NCI-H446 (cell line): ENCODE measurements around the gene NDC80.
"Not testable (repeated sequence)": the region's sequence is repeated elsewhere in the genome, so short reads cannot be mapped to it uniquely, and the experiment has no call there.

Experiments
- DNase-seq, 2 experiments: peaks; one replicate each; lab custom pipeline; 2025; lab: John Stamatoyannopoulos, UW

Gene NDC80

DNA sequence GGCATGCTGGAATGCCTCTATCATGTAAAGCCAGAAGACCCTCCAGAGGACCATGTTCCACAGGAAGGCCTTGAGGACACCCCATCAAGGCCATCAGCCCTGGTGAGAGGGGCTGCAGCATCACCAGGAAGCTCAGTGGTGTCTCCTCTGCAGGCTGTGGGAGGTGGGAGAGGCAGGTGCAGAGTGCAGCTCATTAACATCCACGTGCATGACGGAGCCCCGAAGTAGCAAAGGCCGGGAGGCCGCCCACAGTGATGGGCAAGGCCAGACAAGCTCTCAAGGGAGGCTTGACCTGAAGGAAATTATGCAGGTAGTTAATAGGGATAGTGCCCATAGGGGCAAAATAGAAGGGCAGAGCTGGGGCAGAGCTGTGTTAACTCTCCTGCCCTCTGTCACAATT is 53.9 kb downstream of the NDC80 start:
- DNase-seq, result no peak

DNA sequence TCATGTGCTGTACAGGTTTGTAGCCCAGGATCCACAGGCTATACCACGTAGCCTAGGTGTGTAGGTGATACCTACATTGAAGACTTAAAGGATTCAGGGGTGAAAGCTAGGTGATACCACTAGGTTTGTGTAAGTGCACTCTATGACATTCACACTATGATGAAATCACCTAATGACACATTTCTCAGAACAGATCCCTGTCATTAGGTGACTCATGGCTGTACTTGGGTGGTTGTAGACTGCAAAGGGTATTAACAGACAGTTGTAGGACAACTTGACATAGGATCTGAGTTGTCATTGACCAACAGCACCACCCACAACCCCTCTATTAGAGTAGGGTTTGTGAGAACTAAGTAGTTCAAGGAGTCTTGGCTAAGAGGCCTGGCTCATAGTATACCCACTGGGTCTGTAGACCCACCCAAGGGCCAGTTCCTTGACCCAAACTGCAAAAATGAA is 56.5 kb downstream of the NDC80 start:
- DNase-seq, result no peak

DNA sequence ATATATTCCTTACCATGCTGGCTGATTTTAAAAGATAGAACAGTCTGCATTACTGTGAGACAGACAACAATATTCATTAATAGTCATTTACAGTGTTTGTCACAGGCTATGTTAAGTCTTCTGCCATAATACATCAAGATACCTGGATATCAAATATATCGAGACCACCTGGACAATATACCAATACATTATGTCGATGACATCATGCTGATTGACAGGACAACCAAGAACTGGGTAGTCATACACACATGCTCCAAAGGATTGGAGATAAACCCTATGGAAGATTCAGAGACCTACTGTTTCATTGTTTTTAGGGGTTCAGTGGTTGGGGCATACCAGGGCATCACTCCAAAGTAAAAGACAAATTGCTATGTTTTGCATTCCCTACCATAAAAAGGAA is 57.6 kb downstream of the NDC80 start:
- DNase-seq, result no peak

- no peak for DNase-seq
These were observed 64.2 kb downstream of the NDC80 start for GRCh38 chr18:2635586-2635985.

DNA sequence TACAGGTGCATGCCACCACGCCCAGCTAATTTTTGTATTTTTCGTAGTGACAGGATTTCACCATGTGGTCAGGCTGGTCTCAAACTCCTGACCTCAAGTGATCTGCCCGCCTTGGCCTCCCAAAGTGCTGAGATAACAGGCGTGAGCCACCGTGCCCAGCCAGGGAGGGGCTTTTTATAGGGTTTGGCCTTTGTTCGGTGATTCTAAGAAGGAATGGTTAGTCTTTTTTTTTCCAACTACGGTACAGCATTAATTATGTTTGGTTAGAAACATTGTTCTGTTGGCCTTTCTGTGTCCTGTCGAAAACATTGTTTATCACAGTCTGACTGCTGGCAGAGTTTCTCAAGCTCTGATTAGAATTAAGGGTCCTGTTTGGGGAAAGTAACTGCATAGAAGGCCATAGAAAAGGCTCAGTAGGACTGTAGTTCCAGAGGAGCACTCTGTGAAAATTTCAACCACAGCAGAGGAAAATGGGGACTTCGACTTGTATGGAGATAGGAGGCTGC is 64.8 kb downstream of the NDC80 start:
- DNase-seq, result no peak

- no peak for DNase-seq
These were observed 70.3 kb downstream of the NDC80 start for GRCh38 chr18:2641638-2642037.

DNA sequence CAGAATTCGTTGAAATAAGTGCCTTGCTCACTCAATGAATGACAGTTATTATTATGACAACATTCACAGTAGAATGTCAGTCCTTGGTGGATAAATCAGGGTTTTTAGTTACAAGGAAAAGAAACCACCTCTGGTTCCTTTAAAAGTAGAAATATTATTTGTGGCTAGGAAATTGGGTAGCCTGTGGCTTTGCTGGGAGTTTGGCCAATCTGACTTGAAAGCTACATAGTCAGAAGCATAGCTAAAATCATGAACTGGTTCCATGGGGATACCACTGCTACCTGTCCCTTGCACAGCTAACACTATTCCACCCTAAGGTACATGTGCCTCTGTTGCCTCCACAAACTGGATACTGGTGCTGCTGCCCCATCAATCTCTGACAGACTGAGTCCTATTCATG is 71.4 kb downstream of the NDC80 start:
- DNase-seq, result no peak

- no peak for DNase-seq
These were observed 73.2 kb downstream of the NDC80 start for GRCh38 chr18:2644535-2644934.

DNA sequence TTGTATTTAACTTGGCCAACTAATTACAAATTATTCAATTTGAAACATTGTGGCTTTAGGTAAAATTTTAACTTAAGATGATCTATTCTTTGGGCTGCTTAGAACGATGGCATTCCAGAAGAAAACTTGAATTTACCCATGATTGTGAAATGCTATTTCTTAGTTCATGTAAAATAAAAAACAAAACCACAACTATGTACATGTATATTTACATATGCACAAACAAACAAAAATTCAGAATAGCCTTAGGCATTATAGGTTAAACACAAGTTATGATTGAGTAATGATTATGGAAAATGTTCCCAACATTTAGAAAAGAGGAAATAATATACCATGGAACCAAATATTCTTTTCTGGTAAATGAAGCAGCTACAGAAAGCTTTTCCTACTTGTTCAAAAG is 80.6 kb downstream of the NDC80 start:
- DNase-seq, result no peak

DNA sequence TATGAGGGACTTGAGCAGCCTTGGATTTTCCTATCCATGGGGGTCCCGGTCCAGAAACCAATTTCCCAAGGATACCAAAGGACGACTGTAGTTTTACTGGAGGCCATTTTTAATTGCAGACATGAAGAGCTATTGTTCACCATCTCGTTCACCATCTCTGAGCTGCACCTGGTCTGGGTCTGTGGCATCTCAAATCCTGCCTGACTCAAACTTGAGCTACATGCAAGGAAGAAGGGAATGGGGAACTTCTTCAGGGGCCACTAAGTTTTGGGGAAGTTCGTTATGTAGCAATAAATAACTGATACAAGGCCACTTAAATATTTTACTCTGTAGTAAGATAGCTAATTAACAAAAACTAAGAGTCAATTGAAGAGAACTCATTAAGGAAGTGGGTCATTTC is 82.1 kb downstream of the NDC80 start:
- DNase-seq, result no peak

DNA sequence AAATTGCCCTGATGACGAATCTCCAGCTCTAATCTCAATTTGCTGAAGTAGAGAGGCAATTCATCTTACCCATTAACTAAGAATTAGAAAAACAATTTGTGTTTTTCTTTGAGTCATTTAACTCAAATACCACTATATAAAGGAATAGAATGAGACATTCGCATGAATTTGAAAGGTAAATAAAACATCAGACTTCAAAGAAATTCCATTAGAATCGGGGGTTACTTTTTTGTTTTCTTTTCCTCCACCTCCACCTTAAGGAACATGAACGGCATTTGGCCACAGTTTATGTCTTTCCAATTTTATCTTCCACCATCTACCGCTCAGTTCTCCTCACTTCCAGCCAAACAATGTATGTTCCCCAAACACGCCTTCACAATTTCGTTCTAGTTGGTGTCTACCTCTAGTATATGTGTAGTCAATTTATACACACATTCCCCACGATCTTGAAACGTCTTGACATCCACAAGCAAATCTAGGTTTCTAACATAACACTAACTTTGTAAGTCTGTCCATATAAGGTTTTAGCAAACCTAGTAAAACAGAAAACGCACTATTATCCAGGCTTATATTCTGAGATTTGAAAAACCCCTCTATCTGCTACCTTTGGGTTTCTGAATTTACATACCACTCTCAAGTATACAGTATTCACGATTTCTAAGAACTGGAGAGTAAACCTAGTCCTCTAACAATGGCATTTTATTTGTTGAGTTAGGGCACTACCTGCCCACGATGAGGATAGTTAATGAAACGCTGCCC is 83.0 kb downstream of the NDC80 start:
- DNase-seq, result no peak

DNA sequence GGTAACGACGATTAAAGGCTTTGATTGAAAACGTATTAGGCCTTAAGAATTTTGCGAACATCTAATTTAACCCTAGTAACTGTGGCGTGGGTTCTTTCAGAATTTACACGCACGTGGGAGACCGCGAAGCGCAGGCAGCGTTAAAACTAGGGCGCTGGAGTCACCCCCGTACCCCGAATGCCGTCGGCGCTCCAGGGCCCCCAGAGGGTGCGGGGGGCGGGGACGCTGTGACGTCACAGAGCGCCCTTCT is 83.5 kb downstream of the NDC80 start:
- no peak for DNase-seq

DNA sequence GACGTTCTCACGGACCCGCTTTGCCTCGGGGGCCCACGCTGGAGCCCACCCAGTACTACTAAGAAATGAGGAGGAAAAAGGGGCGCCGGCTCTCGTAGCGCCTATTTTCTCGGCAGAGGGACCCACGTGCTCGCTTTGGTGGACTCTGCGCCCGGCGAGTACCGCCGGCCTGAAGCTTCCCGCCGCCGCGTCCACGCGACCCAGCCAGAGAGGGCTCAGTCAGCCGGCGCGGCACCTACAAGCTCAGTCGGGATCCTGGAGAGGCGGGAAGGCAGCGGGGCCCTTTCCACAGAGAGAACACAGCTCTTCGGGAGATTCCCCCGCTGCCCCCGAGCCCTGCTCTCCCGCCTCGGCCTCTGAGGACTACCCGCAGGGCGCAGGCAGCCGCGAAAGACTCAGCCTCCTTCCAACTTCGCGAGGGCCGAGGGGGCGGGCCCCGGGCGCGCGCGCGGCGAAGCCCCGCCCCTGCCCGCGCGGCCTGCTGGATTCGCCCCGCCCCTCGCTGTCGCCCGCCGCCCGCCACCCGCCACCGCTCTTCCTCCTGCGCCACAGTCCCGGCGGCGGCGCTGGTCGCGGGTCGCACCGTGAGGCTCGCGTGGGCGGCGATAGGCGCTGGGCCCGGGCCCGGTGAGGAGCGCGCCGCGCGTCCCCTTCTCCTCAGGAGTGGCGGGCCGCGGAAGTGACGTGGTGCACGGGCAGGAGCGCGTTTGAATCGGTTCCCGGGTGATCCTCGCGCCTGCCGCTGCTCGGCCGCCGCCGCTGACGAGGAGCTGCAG is 84.0 kb downstream of the NDC80 start, which contains the start of gene SMCHD1:
SMCHD1 (plus strand) TSS at position 549 of the 776 bp plus-strand sequence. CDS start 350 bp downstream, outside the sequence.
- peak; percentile 69 to 82 for DNase-seq

GRCh38 chr18:2655954-2656236 is 84.5 kb downstream of the NDC80 start:
- DNase-seq, result no peak

- DNase-seq, result no peak
These were observed 85.1 kb downstream of the NDC80 start for GRCh38 chr18:2656237-2656980.

DNA sequence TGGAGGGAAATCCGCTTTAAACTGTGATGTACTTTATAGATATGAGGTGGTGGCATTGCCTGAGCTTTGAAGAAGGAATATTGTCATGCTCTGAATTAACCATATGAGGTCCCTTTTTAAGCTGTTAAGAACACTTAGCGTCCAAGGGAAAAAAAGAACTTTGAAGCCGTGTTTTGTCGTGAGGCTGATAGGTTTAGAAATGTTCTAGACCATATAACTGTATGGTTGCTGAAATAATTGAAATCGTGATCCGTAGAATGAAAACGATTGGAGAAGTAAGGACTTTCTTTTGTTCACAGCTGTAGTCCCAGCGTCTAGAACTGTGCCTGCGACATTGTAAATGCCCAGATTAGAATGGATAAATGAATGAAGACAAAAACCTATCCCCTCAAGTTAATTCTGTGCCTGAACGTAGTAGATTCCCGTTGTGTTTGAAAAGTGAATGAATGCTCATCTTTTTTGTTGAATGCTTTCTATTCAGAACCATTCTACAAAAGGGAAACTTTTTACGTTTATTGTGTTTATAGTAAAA is 85.7 kb downstream of the NDC80 start:
- DNase-seq, result no peak

DNA sequence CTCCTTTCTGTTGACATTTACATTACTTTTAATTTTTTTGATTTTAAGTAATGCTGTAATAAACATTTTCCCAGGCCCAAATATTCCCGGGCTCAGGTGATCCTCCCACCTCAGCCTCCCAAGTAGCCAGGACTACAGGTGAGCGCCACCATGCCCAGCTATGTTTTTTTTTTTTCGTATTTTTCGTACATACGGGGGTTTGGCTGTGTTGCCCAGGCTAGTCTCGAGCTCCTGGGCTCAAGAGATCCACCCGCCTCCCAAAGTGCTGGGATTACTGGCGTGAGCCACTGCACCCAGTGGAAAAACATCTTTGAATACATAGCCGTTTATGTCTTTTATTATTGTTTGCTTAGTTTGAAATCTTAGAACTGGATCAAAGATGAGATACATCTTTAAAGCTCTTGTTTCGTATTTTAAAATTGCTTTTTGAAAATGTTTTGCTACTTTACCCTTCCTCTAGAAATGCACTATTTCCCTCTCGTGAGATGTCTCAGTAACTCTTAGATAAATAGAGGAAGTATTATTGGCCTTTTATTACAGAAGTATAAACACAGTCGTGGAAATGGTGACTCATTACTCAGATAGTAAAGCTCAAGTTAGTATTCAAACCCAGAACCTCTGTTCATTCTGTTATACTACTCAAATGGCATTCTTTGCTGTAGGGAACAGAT is 86.6 kb downstream of the NDC80 start:
- DNase-seq, result no peak

DNA sequence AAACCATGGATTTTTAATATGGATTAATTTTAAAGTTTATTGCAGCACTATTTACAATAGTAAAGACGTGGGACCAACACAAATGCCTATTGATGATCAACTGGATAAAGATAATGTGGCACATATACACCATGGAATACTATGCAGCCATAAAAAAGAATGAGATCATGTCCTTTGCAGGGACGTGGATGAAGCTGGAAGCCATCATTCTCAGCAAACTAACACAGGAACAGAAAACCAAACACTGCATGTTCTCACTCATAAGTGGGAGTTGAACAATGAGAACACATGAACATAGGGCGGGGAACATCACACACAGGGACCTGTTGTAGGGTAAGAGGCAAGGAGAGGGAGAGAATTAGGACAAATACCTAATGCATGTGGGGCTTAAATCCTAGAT is 89.5 kb downstream of the NDC80 start:
- DNase-seq, result not testable (repeated sequence)

DNA sequence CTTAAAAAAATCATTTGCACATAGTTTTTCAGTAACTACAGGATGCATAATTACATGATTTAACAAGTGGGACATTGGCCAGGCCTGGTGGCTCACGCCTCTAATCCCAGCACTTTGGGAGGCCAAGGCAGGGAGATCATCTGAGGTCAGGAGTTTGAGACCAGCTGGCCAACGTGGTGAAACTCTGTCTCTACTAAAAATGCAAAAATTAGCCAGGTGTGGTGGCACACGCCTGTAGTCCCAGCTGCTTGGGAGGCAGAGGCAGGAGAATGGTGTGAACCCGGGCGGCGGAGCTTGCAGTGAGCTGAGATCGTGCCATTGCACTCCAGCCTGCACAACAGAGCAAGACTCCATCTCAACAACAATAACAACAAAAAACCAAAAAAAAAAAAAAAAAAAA is 90.9 kb downstream of the NDC80 start:
- DNase-seq, result not testable (repeated sequence)

GRCh38 chr18:2662990-2663389 is 91.6 kb downstream of the NDC80 start:
- DNase-seq, result no peak
